Measurements from ENCODE around the gene NUFIP2.
"Not testable (repeated sequence)": the region's sequence is repeated elsewhere in the genome, so short reads cannot be mapped to it uniquely, and the experiment has no call there.

Gene NUFIP2

GRCh38 chr17:29278692-29279091, 15.3 kb downstream of the NUFIP2 start:
- DNase-seq (ENCODE audit: low spot score): no peak

GRCh38 chr17:29273924-29274323, 20.0 kb downstream of the NUFIP2 start:
- DNase-seq (ENCODE audit: low spot score): no peak

- DNase-seq (ENCODE audit: low spot score): not testable (repeated sequence)
These were observed 22.0 kb downstream of the NUFIP2 start for GRCh38 chr17:29271980-29272379.

- DNase-seq (ENCODE audit: low spot score): no peak
These were observed 30.0 kb downstream of the NUFIP2 start for GRCh38 chr17:29263916-29264315.

- DNase-seq (ENCODE audit: low spot score): no peak
These were observed 36.2 kb downstream of the NUFIP2 start for GRCh38 chr17:29257756-29258155.

GRCh38 chr17:29256735-29257466, 37.0 kb downstream of the NUFIP2 start:
- DNase-seq (ENCODE audit: low spot score): no peak

GRCh38 chr17:29255926-29256522, 37.9 kb downstream of the NUFIP2 start:
- no peak for DNase-seq (ENCODE audit: low spot score)

GRCh38 chr17:29253037-29253436, 40.9 kb downstream of the NUFIP2 start:
- DNase-seq (ENCODE audit: low spot score): no peak

GRCh38 chr17:29252101-29252791, 41.7 kb downstream of the NUFIP2 start:
- no peak for DNase-seq (ENCODE audit: low spot score)

- DNase-seq (ENCODE audit: low spot score): no peak
These were observed 42.8 kb downstream of the NUFIP2 start for GRCh38 chr17:29251184-29251583.

- DNase-seq (ENCODE audit: low spot score): no peak
These were observed 43.3 kb downstream of the NUFIP2 start for GRCh38 chr17:29250666-29251065.

GRCh38 chr17:29248845-29249244, 45.1 kb downstream of the NUFIP2 start:
- no peak for DNase-seq (ENCODE audit: low spot score)

- DNase-seq (ENCODE audit: low spot score): no peak
These were observed 46.7 kb downstream of the NUFIP2 start for GRCh38 chr17:29247219-29247618.

GRCh38 chr17:29246628-29247027, 47.3 kb downstream of the NUFIP2 start, which contains the start of gene CRYBA1:
Gene CRYBA1 (plus strand): TSS chr17:29246859. CDS start chr17:29246864, 5 bp downstream.
- no peak for DNase-seq (ENCODE audit: low spot score)

- no peak for DNase-seq (ENCODE audit: low spot score)
These were observed 48.5 kb downstream of the NUFIP2 start for GRCh38 chr17:29245401-29245800.

GRCh38 chr17:29243792-29244191, 50.2 kb downstream of the NUFIP2 start:
- DNase-seq (ENCODE audit: low spot score): no peak

- no peak for DNase-seq (ENCODE audit: low spot score)
These were observed 51.2 kb downstream of the NUFIP2 start for GRCh38 chr17:29242790-29243189.

- DNase-seq (ENCODE audit: low spot score): no peak
These were observed 51.9 kb downstream of the NUFIP2 start for GRCh38 chr17:29242051-29242450.

GRCh38 chr17:29240968-29241963, 52.7 kb downstream of the NUFIP2 start:
- DNase-seq (ENCODE audit: low spot score): no peak

- no peak for DNase-seq (ENCODE audit: low spot score)
These were observed 53.5 kb downstream of the NUFIP2 start for GRCh38 chr17:29240477-29240876.

- DNase-seq (ENCODE audit: low spot score): no peak
These were observed 55.7 kb downstream of the NUFIP2 start for GRCh38 chr17:29238133-29238850.

All from CD4-positive, alpha-beta T cell treated with Interleukin-15 for 4 hours (primary cell).